Calu3 (cell line): ENCODE data around the gene TMTC4. TPM values are rescaled to one million over a fixed set of nuclear protein-coding genes. Genes with fewer than 3 reads are reported as not detected.
"Not testable (repeated sequence)": the region's sequence is repeated elsewhere in the genome, so short reads cannot be mapped to it uniquely, and the experiment has no call there.

ENCODE experiments used
- BruUV-seq: library from RNA; stranded (reverse); fragments of 400-500 nt; replicated peaks from 2 replicates; lab custom pipeline; 2021; lab: Mats Ljungman, UMichigan
- CTCF ChIA-PET: fragments of 300-600 bp; sonication (Branson Sonifier 250); formaldehyde crosslinking; loops from one replicate; lab custom pipeline; 2022; ENCODE audit warnings: antibody characterized with exemption; lab: Charles Lee
- DNase-seq: peaks from one replicate; pipeline ENCODE4 v3.0.0; 2022
- H3K27ac Mint-ChIP-seq: one replicate; pipeline ENCODE4 v1.8.0; 2022; ENCODE audit warnings: mixed read lengths; ENCODE audit not compliant: unreplicated experiment
- H3K27me3 Mint-ChIP-seq: one replicate; pipeline ENCODE4 v1.8.0; 2022; ENCODE audit warnings: mixed read lengths; ENCODE audit not compliant: unreplicated experiment
- H3K36me3 Mint-ChIP-seq: one replicate; pipeline ENCODE4 v1.8.0; 2022; ENCODE audit warnings: mild to moderate bottlenecking, moderate library complexity, mixed read lengths; ENCODE audit not compliant: insufficient read depth, unreplicated experiment
- H3K4me1 Mint-ChIP-seq: one replicate; pipeline ENCODE4 v1.8.0; 2022; ENCODE audit warnings: mild to moderate bottlenecking, low read depth, mixed read lengths; ENCODE audit not compliant: unreplicated experiment
- H3K4me3 Mint-ChIP-seq: one replicate; pipeline ENCODE4 v1.8.0; 2022; ENCODE audit warnings: mild to moderate bottlenecking, low read depth, moderate library complexity, mixed read lengths; ENCODE audit not compliant: unreplicated experiment
- H3K9me3 Mint-ChIP-seq: one replicate; pipeline ENCODE4 v1.8.0; 2022; ENCODE audit warnings: low read depth, mixed read lengths; ENCODE audit not compliant: unreplicated experiment
- intact Hi-C: fragments of 100-400 bp; cut with micrococcal nuclease; formaldehyde crosslinking; loops from one replicate; pipeline ENCODE4 v1.10.0; 2022; ENCODE audit not compliant: unreplicated experiment
- total RNA-seq: library from RNA; stranded (reverse); gene quantifications from 2 replicates; pipeline ENCODE4 v1.2.3, GENCODE V29; 2022
- TF ChIP-seq, protein P1 (sequence below): fragments of 200-600 bp; IDR thresholded peaks from one replicate; pipeline ENCODE4 v1.8.0; 2022; ENCODE audit warnings: antibody characterized with exemption; ENCODE audit not compliant: unreplicated experiment

The TMTC4 gene
- total RNA-seq, 1 experiment from 2014 or later: 8.2 TPM

DNA sequence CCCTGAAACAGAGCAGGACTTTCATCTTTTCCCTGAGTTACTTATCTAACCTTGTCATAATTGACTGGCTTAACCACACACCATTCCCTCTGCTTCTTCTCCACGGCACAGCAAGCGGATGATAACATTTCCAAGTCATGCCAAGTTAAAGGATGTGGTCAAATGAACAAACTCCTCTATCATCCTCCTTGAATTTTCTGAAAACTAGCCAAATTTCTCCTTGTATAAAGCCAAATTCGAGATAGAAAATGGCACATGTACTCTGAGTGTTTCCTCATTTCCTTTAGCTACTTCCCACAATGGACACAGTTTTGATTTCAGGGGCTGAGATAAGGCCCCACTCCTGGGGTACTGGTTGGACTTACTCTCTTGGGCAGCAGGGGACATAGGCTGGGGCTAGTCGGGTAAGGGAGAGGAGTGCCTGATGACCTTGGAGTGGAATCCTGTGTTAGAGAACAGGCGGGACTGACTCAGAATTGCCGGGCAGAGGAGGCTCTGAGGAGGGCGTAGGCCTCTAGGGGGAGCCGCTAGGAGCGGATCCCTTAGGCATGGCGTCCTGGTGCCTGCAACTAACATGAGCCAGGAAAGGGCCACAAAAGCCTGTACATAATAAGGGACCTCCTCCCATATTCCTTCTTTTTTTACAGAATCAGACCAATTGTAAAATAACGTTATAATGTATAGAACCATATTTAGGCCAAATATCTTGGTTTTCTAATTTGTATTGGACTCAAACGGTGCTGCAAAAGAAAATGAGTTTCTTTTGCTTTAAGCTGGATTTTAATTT lies 20.3 kb upstream of the TMTC4 start:
- intact Hi-C loops: no loop called here
- CTCF ChIA-PET: no interaction called here
- TF ChIP-seq, protein P1, sequence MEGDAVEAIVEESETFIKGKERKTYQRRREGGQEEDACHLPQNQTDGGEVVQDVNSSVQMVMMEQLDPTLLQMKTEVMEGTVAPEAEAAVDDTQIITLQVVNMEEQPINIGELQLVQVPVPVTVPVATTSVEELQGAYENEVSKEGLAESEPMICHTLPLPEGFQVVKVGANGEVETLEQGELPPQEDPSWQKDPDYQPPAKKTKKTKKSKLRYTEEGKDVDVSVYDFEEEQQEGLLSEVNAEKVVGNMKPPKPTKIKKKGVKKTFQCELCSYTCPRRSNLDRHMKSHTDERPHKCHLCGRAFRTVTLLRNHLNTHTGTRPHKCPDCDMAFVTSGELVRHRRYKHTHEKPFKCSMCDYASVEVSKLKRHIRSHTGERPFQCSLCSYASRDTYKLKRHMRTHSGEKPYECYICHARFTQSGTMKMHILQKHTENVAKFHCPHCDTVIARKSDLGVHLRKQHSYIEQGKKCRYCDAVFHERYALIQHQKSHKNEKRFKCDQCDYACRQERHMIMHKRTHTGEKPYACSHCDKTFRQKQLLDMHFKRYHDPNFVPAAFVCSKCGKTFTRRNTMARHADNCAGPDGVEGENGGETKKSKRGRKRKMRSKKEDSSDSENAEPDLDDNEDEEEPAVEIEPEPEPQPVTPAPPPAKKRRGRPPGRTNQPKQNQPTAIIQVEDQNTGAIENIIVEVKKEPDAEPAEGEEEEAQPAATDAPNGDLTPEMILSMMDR: no peak
- Mint-ChIP-seq H3K27me3 (no peaks in the 10 kb centered on the region), H3K27ac (no peak overlapping the region), H3K4me3 (no peak overlapping the region), H3K9me3 (no peaks in the 10 kb centered on the region), H3K4me1 (no peaks in the 10 kb centered on the region), H3K36me3 (no peaks in the 10 kb centered on the region)
- BruUV-seq: no TSS peak
- DNase-seq: peak; percentile 22

DNA sequence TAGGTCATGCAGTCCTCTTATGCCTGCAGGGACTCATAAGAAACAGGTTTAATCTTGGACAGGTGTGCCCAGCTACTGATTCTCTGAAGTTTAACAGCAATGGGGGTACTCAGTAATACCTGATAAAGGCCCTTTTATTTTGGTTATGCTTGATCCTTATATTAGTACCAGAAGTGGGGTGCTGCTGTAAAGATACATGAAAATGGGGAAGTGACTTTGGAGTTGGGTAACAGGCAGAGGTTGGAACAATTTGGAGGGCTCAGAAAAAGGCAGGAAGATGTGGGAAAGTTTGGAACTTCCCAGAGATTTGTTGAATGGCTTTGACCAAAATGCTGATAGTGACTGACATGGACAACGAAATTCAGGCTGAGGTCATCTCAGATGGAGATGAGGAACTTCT lies 14.6 kb upstream of the TMTC4 start:
- no TSS peak for BruUV-seq
- Mint-ChIP-seq H3K27me3 (no peaks in the 10 kb centered on the region), H3K4me3 (no peak overlapping the region), H3K9me3 (peaks cover 4% of the 10 kb centered on the region), H3K36me3 (no peaks in the 10 kb centered on the region), H3K4me1 (no peaks in the 10 kb centered on the region), H3K27ac (no peak overlapping the region)
- no peak for DNase-seq
- TF ChIP-seq, protein P1: no peak
- intact Hi-C loops: no loop called here
- CTCF ChIA-PET: no interaction called here

DNA sequence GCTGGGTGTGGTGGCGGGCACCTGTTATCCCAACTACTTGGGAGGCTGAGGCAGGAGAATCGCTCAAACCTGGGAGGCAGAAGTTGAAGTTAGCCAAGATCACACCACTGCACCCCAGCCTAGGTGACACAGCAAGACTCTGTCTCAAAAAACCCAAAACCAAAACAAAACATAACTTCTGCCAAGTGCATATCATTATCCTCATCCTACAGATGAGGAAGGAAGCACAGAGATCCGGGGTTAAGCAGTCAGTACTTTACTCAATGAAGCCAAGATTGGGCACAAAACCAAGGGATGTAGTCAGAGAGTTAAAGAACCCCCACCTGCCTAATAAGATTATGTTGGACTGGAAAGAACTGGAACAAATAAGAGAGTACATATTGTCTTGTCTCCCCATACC lies 5.5 kb upstream of the TMTC4 start:
- H3K4me1 Mint-ChIP-seq: peaks cover 8% of the 10 kb centered on the region
- intact Hi-C loops: no loop called here
- no peak for DNase-seq
- no peak overlapping the region for H3K27ac Mint-ChIP-seq
- H3K27me3 Mint-ChIP-seq: peaks cover 13% of the 10 kb centered on the region
- H3K9me3 Mint-ChIP-seq: no peaks in the 10 kb centered on the region
- CTCF ChIA-PET: no interaction called here
- TF ChIP-seq, protein P1: no peak
- no peak overlapping the region for H3K4me3 Mint-ChIP-seq
- BruUV-seq: no TSS peak
- peaks cover 3% of the 10 kb centered on the region for H3K36me3 Mint-ChIP-seq

DNA sequence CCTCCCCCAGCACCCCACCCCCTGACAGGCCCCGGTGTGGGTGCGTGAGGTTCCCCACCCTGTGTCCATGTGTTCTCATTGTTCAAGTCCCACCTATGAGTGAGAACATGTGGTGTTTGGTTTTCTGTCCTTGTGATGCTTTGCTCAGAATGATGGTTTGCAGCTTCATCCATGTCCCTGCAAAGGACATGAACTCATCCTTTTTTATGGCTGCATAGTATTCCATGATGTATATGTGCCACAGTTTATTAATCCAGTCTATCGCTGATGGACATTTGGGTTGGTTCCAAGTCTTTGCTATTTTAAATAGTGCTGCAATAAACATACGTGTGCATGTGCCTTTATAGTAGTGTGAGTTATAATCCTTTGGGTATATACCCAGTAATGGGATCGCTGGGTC lies 2.5 kb upstream of the TMTC4 start:
- H3K9me3 Mint-ChIP-seq, CTCF ChIA-PET, H3K27ac Mint-ChIP-seq, DNase-seq, H3K4me3 Mint-ChIP-seq, H3K4me1 Mint-ChIP-seq, intact Hi-C loops, BruUV-seq: not testable (repeated sequence)
- Mint-ChIP-seq H3K36me3 (peaks cover 14% of the 10 kb centered on the region), H3K27me3 (peaks cover 13% of the 10 kb centered on the region)

DNA sequence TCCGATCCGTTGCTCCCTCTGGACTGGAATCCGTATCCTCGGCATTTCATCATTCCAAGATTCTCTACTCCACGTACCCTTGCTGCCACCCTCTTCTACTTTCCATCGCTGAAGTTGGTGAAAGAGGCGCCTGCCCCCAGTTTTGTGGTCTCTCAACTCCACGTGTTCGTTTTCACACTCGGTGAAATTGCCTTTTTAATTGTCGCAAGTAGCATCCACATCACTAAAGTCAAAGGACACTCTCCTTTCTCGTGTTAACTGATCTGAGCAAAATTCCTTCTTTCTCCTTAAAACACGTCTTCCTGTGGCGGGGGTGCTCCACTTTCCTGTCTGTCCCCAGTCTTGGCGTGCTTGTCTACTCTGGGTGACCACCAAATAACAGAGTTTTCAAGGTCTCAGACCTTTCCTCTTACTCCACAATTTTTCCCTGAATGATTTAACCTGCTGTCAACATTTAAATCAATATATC lies 1.1 kb upstream of the TMTC4 start:
- peak overlapping the region; percentile 74 for H3K4me3 Mint-ChIP-seq
- H3K36me3 Mint-ChIP-seq: peaks cover 14% of the 10 kb centered on the region

More for the DNA sequence above, 1.1 kb upstream of the TMTC4 start:
- Mint-ChIP-seq H3K9me3 (no peaks in the 10 kb centered on the region), H3K4me1 (peaks cover 8% of the 10 kb centered on the region), H3K27ac (peak overlapping the region; percentile 33), H3K27me3 (peaks cover 13% of the 10 kb centered on the region)
- TF ChIP-seq, protein P1: no peak
- CTCF ChIA-PET: no interaction called here
- intact Hi-C loops: no loop called here
- DNase-seq: no peak
- BruUV-seq: no TSS peak
